ENCODE data around the gene CHKB.

The CHKB gene

DNA sequence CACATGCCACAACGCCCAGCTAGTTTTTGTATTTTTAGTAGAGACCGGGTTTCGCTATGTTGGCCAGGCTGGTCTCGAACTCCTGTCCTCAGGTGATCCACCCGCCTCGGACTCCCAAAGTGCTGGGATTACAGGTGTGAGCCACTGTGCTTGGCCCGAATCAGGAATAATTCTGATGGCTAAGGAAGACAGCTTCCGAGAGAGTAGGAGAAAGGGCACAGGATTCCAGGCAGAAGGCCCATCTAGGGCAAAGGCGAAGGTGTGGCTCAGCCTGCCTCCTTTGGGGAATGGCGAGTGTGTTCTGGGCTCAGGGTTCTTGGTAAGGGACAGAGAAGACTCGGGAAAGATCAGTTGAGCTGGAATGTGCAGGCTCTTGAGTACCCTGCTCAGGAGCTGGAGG lies 18.4 kb downstream of the CHKB start:
- TF ChIP-seq, protein P1, sequence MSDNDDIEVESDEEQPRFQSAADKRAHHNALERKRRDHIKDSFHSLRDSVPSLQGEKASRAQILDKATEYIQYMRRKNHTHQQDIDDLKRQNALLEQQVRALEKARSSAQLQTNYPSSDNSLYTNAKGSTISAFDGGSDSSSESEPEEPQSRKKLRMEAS (IDR thresholded peaks at IDR 0.05), result no peak
- TF ChIP-seq TAF1 (IDR thresholded peaks at IDR 0.05; ENCODE audit: low read depth), result no peak
- TF ChIP-seq RAD21 (IDR thresholded peaks at IDR 0.05; ENCODE audit: low read depth), result no peak
- TF ChIP-seq TCF12 (IDR thresholded peaks at IDR 0.05; ENCODE audit: low read depth), result no peak
- TF ChIP-seq, protein P2, sequence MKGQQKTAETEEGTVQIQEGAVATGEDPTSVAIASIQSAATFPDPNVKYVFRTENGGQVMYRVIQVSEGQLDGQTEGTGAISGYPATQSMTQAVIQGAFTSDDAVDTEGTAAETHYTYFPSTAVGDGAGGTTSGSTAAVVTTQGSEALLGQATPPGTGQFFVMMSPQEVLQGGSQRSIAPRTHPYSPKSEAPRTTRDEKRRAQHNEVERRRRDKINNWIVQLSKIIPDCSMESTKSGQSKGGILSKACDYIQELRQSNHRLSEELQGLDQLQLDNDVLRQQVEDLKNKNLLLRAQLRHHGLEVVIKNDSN (IDR thresholded peaks at IDR 0.05), result no peak
- TF ChIP-seq, protein P3, sequence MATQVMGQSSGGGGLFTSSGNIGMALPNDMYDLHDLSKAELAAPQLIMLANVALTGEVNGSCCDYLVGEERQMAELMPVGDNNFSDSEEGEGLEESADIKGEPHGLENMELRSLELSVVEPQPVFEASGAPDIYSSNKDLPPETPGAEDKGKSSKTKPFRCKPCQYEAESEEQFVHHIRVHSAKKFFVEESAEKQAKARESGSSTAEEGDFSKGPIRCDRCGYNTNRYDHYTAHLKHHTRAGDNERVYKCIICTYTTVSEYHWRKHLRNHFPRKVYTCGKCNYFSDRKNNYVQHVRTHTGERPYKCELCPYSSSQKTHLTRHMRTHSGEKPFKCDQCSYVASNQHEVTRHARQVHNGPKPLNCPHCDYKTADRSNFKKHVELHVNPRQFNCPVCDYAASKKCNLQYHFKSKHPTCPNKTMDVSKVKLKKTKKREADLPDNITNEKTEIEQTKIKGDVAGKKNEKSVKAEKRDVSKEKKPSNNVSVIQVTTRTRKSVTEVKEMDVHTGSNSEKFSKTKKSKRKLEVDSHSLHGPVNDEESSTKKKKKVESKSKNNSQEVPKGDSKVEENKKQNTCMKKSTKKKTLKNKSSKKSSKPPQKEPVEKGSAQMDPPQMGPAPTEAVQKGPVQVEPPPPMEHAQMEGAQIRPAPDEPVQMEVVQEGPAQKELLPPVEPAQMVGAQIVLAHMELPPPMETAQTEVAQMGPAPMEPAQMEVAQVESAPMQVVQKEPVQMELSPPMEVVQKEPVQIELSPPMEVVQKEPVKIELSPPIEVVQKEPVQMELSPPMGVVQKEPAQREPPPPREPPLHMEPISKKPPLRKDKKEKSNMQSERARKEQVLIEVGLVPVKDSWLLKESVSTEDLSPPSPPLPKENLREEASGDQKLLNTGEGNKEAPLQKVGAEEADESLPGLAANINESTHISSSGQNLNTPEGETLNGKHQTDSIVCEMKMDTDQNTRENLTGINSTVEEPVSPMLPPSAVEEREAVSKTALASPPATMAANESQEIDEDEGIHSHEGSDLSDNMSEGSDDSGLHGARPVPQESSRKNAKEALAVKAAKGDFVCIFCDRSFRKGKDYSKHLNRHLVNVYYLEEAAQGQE (IDR thresholded peaks at IDR 0.05; ENCODE audit: low read depth), result no peak
- no peak for TF ChIP-seq CEBPB (IDR thresholded peaks at IDR 0.05)
- no peak for TF ChIP-seq CREB1 (IDR thresholded peaks at IDR 0.05; ENCODE audit: low read depth)
- TF ChIP-seq YY1 (IDR thresholded peaks at IDR 0.05; ENCODE audit: low read depth), result no peak
- TF ChIP-seq EGR1 (IDR thresholded peaks at IDR 0.05), result no peak
- no peak for TF ChIP-seq EP300 (IDR thresholded peaks at IDR 0.05; ENCODE audit: borderline replicate concordance)
- no peak for TF ChIP-seq FOXM1 (IDR thresholded peaks at IDR 0.05; ENCODE audit: borderline replicate concordance, low read depth)
- no peak for TF ChIP-seq NFIC (IDR thresholded peaks at IDR 0.05)
- no peak for TF ChIP-seq TEAD4 (IDR thresholded peaks at IDR 0.05)
- TF ChIP-seq ZBTB7A (IDR thresholded peaks at IDR 0.05; ENCODE audit: low read depth), result no peak

DNA sequence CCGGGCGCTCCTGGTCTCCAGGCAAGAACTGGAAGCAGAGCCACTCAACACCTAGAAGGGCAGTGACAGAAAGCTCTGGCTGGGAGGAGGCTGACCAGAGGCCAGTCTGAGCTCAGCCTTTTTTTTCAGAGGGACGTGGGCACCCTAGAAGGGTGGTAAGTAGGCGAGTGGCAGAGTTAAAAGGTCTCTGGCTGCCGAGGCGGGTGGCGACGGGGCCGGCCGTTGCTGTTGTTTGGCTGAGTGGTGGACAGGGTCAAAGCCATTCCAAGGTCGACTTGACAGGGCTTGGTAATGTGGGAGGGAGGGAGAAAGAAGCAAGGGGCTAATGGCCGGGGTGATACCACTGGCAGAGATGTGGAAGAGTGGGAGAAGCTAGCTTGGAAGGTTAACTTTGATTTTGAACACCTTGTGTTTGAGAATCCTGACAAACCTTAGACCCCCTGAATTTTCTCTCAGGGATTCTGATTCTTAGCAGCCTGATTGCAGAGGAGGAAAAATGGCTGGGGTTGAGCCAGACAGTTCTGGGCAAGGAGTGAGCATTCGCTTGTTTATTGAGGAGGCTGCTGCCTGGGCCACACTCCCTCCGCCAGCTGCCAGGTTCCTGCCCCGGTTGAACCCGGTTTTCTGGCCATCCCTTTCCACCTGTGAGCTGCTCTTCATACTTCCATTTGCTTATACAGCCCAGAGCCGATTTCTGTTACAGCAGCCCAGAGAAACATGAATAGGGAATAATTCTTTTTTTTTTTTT lies 19.1 kb downstream of the CHKB start:
- no peak for TF ChIP-seq TAF1 (IDR thresholded peaks at IDR 0.05; ENCODE audit: low read depth)
- TF ChIP-seq RAD21 (IDR thresholded peaks at IDR 0.05; ENCODE audit: low read depth), result no peak
- no peak for TF ChIP-seq TEAD4 (IDR thresholded peaks at IDR 0.05)
- TF ChIP-seq CREB1 (IDR thresholded peaks at IDR 0.05; ENCODE audit: low read depth), result no peak
- no peak for TF ChIP-seq CEBPB (IDR thresholded peaks at IDR 0.05)
- TF ChIP-seq ZBTB7A (IDR thresholded peaks at IDR 0.05; ENCODE audit: low read depth), result no peak; the same call in 1 of the 2 replicates
- TF ChIP-seq FOXM1 (IDR thresholded peaks at IDR 0.05; ENCODE audit: borderline replicate concordance, low read depth), result no peak
- TF ChIP-seq, protein P2 (IDR thresholded peaks at IDR 0.05), result no peak
- TF ChIP-seq, protein P3 (IDR thresholded peaks at IDR 0.05; ENCODE audit: low read depth), result no peak
- TF ChIP-seq YY1 (IDR thresholded peaks at IDR 0.05; ENCODE audit: low read depth), result no peak
- TF ChIP-seq, protein P1 (IDR thresholded peaks at IDR 0.05), result no peak
- TF ChIP-seq TCF12 (IDR thresholded peaks at IDR 0.05; ENCODE audit: low read depth), result no peak
- no peak for TF ChIP-seq NFIC (IDR thresholded peaks at IDR 0.05)

DNA sequence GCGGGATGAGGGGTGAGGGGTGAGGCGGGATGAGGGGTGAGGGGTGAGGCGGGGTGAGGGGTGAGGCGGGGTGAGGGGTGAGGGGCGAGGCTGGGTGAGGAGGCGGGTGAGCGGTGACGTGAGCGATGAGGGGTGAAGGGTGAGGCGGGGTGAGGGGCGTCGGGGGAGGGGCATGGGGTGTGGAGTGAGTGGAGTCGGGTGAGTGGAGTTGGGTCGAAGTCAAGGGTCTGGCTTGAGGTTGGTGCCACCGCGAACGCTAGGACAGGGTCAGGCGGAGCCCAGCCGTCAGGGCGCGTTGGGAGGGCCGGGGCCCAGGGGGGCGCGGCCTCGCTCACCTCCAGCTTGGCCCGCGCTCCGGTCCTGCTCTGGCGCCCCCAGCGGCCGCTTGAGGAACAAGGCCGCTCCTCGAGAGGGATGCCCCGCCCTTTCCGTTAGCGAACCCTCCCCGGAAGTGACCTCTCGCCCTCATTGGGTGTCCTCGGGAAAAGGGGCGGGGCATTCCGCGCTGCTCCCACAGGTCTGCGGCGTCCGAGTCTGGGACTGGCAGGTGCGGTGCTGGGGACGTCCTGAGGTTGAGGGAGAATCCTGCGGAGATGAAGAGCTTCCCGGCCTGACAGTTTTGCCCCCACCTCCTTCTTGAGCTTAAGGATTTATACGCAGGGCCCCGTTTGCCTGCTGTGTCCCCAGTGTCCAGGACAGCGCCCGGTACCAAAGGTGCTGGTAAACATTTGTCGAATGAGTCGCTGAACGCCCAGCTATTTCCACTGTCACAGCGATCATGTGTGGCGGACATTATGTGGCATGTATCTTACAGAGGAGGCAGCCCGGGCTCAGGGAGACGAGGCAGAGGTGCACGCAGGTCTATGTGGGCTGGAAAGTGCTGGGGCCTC lies 19.9 kb downstream of the CHKB start, which contains the start of gene SYCE3:
SYCE3 (minus strand) TSS at position 397 of the 890 bp plus-strand sequence. CDS start 6,514 bp downstream, outside the sequence.
- TF ChIP-seq, protein P1 (IDR thresholded peaks at IDR 0.05), result no peak; the same call in 1 of the 2 replicates
- no peak for TF ChIP-seq TCF12 (IDR thresholded peaks at IDR 0.05; ENCODE audit: low read depth)
- 0 out of 2 replicates have a peak, but pooled peaks have one; percentile 27 for TF ChIP-seq YY1 (IDR thresholded peaks at IDR 0.05; ENCODE audit: low read depth)
- peak; percentile 54; the same call in 1 of the 2 replicates for TF ChIP-seq RAD21 (IDR thresholded peaks at IDR 0.05; ENCODE audit: low read depth)
- TF ChIP-seq NFIC (IDR thresholded peaks at IDR 0.05), result 0 out of 2 replicates have a peak, but pooled peaks have one; percentile 12
- no peak for TF ChIP-seq CEBPB (IDR thresholded peaks at IDR 0.05)
- TF ChIP-seq TAF1 (IDR thresholded peaks at IDR 0.05; ENCODE audit: low read depth), result peak; percentile 63; the same call in 1 of the 2 replicates
- TF ChIP-seq, protein P3 (IDR thresholded peaks at IDR 0.05; ENCODE audit: low read depth), result no peak
- TF ChIP-seq CREB1 (IDR thresholded peaks at IDR 0.05; ENCODE audit: low read depth), result no peak
- no peak for TF ChIP-seq EGR1 (IDR thresholded peaks at IDR 0.05)
- TF ChIP-seq, protein P2 (IDR thresholded peaks at IDR 0.05), result no peak
- no peak for TF ChIP-seq FOXM1 (IDR thresholded peaks at IDR 0.05; ENCODE audit: borderline replicate concordance, low read depth)
- peak; percentile 16; the same call in 1 of the 2 replicates for TF ChIP-seq TEAD4 (IDR thresholded peaks at IDR 0.05)
- no peak for TF ChIP-seq EP300 (IDR thresholded peaks at IDR 0.05; ENCODE audit: borderline replicate concordance)
- TF ChIP-seq ZBTB7A (IDR thresholded peaks at IDR 0.05; ENCODE audit: low read depth), result peak; percentile 57; the same call in 1 of the 2 replicates

Data from Ishikawa (cell line).